ENCODE measurements around the gene FGF18.
A peak's percentile ranks its signal among the peaks of the same experiment; 100 is the strongest.

Gene FGF18

DNA sequence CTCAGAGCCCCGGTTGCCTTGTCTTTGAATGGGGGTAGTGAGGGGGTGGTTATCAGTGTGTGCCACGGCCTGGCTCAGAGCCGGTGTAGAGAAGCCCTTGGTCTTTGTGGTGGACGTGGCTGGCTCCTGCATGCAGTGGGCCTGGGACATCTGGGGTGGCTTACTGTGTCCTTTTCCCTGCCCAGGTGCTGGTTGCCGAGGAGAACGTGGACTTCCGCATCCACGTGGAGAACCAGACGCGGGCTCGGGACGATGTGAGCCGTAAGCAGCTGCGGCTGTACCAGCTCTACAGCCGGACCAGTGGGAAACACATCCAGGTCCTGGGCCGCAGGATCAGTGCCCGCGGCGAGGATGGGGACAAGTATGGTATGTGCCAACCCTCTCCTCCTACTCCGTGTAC, 16.5 kb downstream of the FGF18 start:
- H3K4me3 ChIP-seq (ENCODE audit: control insufficient read depth, low read depth, low read length): no peak overlapping the region
- no peak for DNase-seq (ENCODE audit: low read depth)
- TF ChIP-seq CTCF (conservative IDR thresholded peaks at IDR 0.05; ENCODE audit: control insufficient read depth, insufficient read depth, low read depth, low read length): no peak

- DNase-seq (ENCODE audit: low read depth): no peak
- TF ChIP-seq CTCF (conservative IDR thresholded peaks at IDR 0.05; ENCODE audit: control insufficient read depth, insufficient read depth, low read depth, low read length): no peak
- no peak overlapping the region for H3K4me3 ChIP-seq (ENCODE audit: control insufficient read depth, low read depth, low read length)
These were observed 17.4 kb downstream of the FGF18 start for GRCh38 chr5:171436804-171437285.

DNA sequence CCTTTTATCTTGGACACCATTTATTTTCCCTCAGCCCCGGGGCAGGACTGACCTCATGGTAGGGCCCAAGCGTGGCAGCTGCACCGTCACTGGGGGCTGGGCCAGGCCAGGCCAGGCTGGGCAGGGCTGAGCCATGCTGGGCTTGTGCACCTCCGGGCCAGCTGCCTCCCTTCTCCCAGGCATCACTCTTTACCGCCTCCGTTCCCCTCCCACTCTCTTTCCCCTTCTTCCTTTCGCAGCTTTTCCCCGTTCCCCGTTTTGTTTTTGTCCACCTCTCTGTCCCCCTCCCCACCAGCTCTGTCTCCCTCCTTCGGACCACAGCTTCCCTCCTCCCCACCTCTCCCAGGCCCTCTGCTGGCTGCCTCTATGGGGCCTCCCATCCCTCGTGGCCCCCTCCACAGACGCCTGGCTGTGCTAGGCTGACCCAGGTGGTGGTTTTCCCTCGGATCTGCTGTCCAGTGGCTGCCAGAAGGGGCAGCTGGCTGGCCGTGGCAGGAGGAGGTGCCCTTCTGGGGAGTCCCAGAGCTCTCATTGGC, 17.9 kb downstream of the FGF18 start:
- no peak for DNase-seq (ENCODE audit: low read depth)
- TF ChIP-seq CTCF (conservative IDR thresholded peaks at IDR 0.05; ENCODE audit: control insufficient read depth, insufficient read depth, low read depth, low read length): no peak
- no peak overlapping the region for H3K4me3 ChIP-seq (ENCODE audit: control insufficient read depth, low read depth, low read length)

GRCh38 chr5:171438738-171439137, 19.3 kb downstream of the FGF18 start:
- no peak for TF ChIP-seq CTCF (conservative IDR thresholded peaks at IDR 0.05; ENCODE audit: control insufficient read depth, insufficient read depth, low read depth, low read length)
- H3K4me3 ChIP-seq (ENCODE audit: control insufficient read depth, low read depth, low read length): no peak overlapping the region
- no peak for DNase-seq (ENCODE audit: low read depth)

DNA sequence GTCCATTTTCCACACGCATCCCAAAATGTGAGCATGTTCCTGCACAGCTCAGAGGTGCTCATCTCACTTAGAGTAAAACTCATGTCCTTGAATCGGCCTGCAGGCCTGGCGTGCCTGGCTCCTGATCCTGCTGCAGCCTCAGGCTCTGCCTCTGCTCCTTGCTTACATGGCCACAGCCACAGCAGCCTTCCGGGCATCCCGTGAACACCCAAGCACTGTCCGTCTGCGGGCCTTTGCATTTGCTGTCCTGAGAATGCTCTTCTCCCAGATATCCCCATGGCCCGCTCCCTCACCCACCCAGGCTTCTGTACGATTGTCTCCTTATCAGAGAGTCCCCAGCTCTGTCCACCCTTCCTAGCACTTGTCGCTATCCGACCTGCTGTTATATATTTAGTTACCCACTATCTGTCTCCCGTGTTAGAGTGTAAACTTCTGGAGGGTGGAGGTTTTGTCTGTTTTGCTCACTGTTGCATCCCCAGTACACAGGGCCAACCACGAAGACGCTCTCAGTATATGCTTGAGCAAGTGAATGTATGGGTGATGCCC, 21.9 kb downstream of the FGF18 start:
- no peak for DNase-seq (ENCODE audit: low read depth)
- no peak overlapping the region for H3K4me3 ChIP-seq (ENCODE audit: control insufficient read depth, low read depth, low read length)
- no peak for TF ChIP-seq CTCF (conservative IDR thresholded peaks at IDR 0.05; ENCODE audit: control insufficient read depth, insufficient read depth, low read depth, low read length)

- DNase-seq (ENCODE audit: low read depth): peak; percentile 54
These were observed 23.0 kb downstream of the FGF18 start for GRCh38 chr5:171442287-171443042.

More at GRCh38 chr5:171442287-171443042, 23.0 kb downstream of the FGF18 start:
- no peak for TF ChIP-seq CTCF (conservative IDR thresholded peaks at IDR 0.05; ENCODE audit: control insufficient read depth, insufficient read depth, low read depth, low read length)
- no peak overlapping the region for H3K4me3 ChIP-seq (ENCODE audit: control insufficient read depth, low read depth, low read length)
